WTC11 (cell line): ENCODE results near the gene CMTM4. TPM values are rescaled to one million over a fixed set of nuclear protein-coding genes. Genes with fewer than 3 reads are reported as not detected.
"Not testable (repeated sequence)": the region's sequence is repeated elsewhere in the genome, so short reads cannot be mapped to it uniquely, and the experiment has no call there.

ENCODE experiments used
- ATAC-seq: fragments of 200-7000 bp; cut with Tn5 transposase; 2 replicates; pipeline ENCODE4 v1.10.0; 2021; ENCODE audit warnings: mild to moderate bottlenecking, moderate library complexity
- CTCF ChIA-PET: fragments of 300-600 bp; sonication (Branson Sonifier 250); formaldehyde crosslinking; loops from one replicate; lab custom pipeline; 2021; ENCODE audit warnings: antibody characterized with exemption; lab: Charles Lee
- POLR2A ChIA-PET: fragments of 350-600 bp; sonication (Branson Sonifier 250); formaldehyde crosslinking; loops from one replicate; lab custom pipeline; 2021; ENCODE audit warnings: antibody characterized with exemption; lab: Charles Lee
- DNase-seq: peaks from one replicate; pipeline ENCODE4 v3.0.0; 2021; ENCODE audit warnings: low spot score
- H3K27ac Mint-ChIP-seq: 2 replicates; pipeline ENCODE4 v1.8.0; 2021; ENCODE audit warnings: mixed read lengths
- H3K27me3 Mint-ChIP-seq: 2 replicates; pipeline ENCODE4 v1.8.0; 2021; ENCODE audit warnings: low read depth, mild to moderate bottlenecking, moderate library complexity, mixed read lengths
- H3K36me3 Mint-ChIP-seq: 2 replicates; pipeline ENCODE4 v1.8.0; 2021; ENCODE audit warnings: mixed read lengths
- H3K4me1 Mint-ChIP-seq: 2 replicates; pipeline ENCODE4 v1.8.0; 2022; ENCODE audit warnings: mixed read lengths
- H3K4me3 Mint-ChIP-seq: 2 replicates; pipeline ENCODE4 v1.8.0; 2021; ENCODE audit warnings: mild to moderate bottlenecking, moderate library complexity, mixed read lengths
- H3K9me3 Mint-ChIP-seq: 2 replicates; pipeline ENCODE4 v1.8.0; 2021; ENCODE audit warnings: mixed read lengths
- GTF2I ChIP-seq: fragments of 250-450 bp; sonication (Bioruptor Pico); conservative IDR thresholded peaks from 2 replicates; pipeline ENCODE4 v1.4.0; 2021; ENCODE audit warnings: mild to moderate bottlenecking
- JUN ChIP-seq: sonication (generic); formaldehyde crosslinking; IDR thresholded peaks from 2 replicates; pipeline ENCODE4 v1.8.0; 2023; ENCODE audit warnings: mild to moderate bottlenecking, missing genetic modification reagents
- SP1 ChIP-seq: sonication (generic); formaldehyde crosslinking; conservative IDR thresholded peaks from 2 replicates; pipeline ENCODE4 v1.8.1; 2022; ENCODE audit warnings: missing genetic modification reagents
- ZNF263 ChIP-seq: sonication (generic); formaldehyde crosslinking; IDR thresholded peaks from 2 replicates; pipeline ENCODE4 v1.8.1; 2022; ENCODE audit warnings: low read depth, mild to moderate bottlenecking, moderate library complexity, missing genetic modification reagents
- total RNA-seq: library from RNA; stranded (reverse); gene quantifications from 3 replicates; pipeline ENCODE4 v1.2.3, GENCODE V29; 2021
- TF ChIP-seq, protein P1 (sequence below): sonication (generic); formaldehyde crosslinking; IDR thresholded peaks from 2 replicates; pipeline ENCODE4 v1.8.1; 2023; ENCODE audit warnings: mild to moderate bottlenecking, moderate library complexity, missing genetic modification reagents
- TF ChIP-seq, protein P2 (sequence below): sonication (generic); formaldehyde crosslinking; IDR thresholded peaks from 2 replicates; pipeline ENCODE4 v1.8.0; 2022; ENCODE audit warnings: mild to moderate bottlenecking, missing genetic modification reagents
- TF ChIP-seq, protein P3 (sequence below): fragments of 250-450 bp; sonication (Bioruptor Pico); IDR thresholded peaks from 2 replicates; pipeline ENCODE4 v1.9.0; 2021; ENCODE audit warnings: mild to moderate bottlenecking
- TF ChIP-seq, protein P4 (sequence below): fragments of 250-450 bp; sonication (Bioruptor Pico); IDR thresholded peaks from 2 replicates; pipeline ENCODE4 v1.9.0; 2021; ENCODE audit warnings: moderate library complexity, mild to moderate bottlenecking, inconsistent platforms, borderline replicate concordance
- TF ChIP-seq, protein P5 (sequence below): sonication (generic); formaldehyde crosslinking; IDR thresholded peaks from 2 replicates; pipeline ENCODE4 v1.8.0; 2022; ENCODE audit warnings: mild to moderate bottlenecking, missing genetic modification reagents

CMTM4 gene
- total RNA-seq, 1 experiment from 2014 or later: 56.2 TPM

DNA sequence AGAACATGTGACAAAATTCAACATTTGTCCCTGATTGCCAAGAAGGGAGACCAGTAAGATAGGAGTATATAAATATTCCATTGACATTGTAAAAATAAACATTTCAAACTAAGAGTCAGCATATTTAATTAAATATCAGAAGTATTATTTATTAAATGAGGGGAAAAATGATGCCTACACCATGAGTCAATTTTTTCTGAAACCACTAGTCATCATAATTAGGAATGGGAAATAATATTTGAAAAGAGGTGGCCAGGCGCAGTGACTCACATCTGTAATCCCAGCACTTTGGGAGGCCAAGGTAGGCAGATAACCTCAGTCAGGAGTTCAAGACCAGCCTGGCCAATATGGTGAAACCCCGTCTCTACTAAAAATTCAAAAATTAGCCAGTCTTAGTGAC, 128.2 kb downstream of the CMTM4 start (continued):
- TF ChIP-seq, protein P1, sequence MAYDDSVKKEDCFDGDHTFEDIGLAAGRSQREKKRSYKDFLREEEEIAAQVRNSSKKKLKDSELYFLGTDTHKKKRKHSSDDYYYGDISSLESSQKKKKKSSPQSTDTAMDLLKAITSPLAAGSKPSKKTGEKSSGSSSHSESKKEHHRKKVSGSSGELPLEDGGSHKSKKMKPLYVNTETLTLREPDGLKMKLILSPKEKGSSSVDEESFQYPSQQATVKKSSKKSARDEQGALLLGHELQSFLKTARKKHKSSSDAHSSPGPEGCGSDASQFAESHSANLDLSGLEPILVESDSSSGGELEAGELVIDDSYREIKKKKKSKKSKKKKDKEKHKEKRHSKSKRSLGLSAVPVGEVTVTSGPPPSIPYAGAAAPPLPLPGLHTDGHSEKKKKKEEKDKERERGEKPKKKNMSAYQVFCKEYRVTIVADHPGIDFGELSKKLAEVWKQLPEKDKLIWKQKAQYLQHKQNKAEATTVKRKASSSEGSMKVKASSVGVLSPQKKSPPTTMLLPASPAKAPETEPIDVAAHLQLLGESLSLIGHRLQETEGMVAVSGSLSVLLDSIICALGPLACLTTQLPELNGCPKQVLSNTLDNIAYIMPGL (CRISPR knock-in tag): no peak
- TF ChIP-seq, protein P2, sequence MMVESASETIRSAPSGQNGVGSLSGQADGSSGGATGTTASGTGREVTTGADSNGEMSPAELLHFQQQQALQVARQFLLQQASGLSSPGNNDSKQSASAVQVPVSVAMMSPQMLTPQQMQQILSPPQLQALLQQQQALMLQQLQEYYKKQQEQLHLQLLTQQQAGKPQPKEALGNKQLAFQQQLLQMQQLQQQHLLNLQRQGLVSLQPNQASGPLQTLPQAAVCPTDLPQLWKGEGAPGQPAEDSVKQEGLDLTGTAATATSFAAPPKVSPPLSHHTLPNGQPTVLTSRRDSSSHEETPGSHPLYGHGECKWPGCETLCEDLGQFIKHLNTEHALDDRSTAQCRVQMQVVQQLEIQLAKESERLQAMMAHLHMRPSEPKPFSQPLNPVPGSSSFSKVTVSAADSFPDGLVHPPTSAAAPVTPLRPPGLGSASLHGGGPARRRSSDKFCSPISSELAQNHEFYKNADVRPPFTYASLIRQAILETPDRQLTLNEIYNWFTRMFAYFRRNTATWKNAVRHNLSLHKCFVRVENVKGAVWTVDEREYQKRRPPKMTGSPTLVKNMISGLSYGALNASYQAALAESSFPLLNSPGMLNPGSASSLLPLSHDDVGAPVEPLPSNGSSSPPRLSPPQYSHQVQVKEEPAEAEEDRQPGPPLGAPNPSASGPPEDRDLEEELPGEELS (CRISPR knock-in tag): no peak

DNA sequence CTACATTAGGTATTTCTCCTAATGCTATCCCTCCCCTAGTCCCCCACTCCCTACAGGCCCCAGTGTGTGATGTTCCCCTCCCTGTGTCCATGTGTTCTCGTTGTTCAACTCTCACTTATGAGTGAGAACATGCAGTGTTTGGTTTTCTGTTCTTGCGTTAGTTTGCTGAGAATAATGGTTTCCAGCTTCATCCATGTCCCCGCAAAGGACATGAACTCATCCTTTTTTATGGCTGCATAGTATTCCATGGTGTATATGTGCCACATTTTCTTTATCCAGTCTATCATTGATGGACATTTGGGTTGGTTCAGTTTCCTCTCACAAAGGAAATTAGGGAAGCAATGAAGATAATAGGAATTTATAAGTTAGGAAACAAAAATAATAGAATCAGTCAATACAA, 129.3 kb downstream of the CMTM4 start:
- H3K4me1 Mint-ChIP-seq, ATAC-seq, H3K4me3 Mint-ChIP-seq: not testable (repeated sequence)

DNA sequence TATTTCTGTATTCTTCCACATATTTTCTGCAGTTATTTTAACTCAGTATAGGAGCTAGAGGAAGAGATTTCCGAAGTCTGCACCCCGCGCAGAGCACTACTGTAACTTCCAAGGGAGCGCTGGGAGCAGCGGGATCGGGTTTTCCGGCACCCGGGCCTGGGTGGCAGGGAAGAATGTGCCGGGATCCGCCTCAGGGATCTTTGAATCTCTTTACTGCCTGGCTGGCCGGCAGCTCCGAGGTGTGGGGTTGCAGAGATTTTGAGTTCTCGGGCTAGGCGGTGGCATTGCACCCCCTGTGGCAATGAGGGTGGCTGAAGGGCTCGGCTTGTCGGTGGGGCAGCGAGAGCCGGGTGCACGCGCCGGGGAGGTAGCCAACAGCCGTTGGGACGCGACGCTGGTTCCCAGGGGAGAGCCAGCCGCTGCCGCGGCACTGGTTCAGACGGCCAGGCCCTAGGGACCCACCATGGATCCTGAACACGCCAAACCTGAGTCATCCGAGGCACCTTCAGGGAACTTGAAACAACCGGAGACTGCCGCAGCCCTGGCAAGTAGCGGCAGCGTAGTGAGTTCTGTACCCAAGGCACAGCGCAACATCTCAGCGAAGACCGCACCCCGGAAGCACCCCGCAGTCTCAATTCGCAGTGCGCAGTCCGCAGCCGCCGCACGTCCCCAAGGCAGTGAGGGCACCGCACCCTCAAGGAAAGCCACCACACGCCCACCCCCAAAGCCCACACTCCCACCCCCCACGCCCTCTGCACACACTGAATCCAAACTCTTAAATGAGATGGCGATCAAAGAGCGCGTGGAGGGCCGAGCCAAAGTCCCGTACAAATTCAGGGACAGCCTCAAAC, 130.3 kb downstream of the CMTM4 start, which contains the start of gene CMTM1:
Gene CMTM1 (plus strand): TSS at position 389 of the 851 bp plus-strand sequence. CDS start 75 bp downstream, at position 464.
- Mint-ChIP-seq H3K27ac (no peak within 1 kb of the TSS), H3K36me3 (peaks cover 4% of the 10 kb centered on the region), H3K27me3 (no peaks in the 10 kb centered on the region), H3K4me3 (no peak within 1 kb of the TSS), H3K4me1 (no peaks in the 10 kb centered on the region), H3K9me3 (peaks cover 3% of the 10 kb centered on the region)
- DNase-seq (no peak), ATAC-seq (peak; percentile 52)
- TF ChIP-seq JUN (CRISPR knock-in tag) (no peak), GTF2I (CRISPR knock-in tag) (no peak), SP1 (CRISPR knock-in tag) (no peak), ZNF263 (no peak)
- TF ChIP-seq, protein P3, sequence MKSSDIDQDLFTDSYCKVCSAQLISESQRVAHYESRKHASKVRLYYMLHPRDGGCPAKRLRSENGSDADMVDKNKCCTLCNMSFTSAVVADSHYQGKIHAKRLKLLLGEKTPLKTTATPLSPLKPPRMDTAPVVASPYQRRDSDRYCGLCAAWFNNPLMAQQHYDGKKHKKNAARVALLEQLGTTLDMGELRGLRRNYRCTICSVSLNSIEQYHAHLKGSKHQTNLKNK: no peak
- TF ChIP-seq, protein P4, sequence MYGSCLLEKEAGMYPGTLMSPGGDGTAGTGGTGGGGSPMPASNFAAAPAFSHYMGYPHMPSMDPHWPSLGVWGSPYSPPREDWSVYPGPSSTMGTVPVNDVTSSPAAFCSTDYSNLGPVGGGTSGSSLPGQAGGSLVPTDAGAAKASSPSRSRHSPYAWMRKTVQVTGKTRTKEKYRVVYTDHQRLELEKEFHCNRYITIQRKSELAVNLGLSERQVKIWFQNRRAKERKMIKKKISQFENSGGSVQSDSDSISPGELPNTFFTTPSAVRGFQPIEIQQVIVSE (CRISPR knock-in tag): no peak
- TF ChIP-seq, protein P5, sequence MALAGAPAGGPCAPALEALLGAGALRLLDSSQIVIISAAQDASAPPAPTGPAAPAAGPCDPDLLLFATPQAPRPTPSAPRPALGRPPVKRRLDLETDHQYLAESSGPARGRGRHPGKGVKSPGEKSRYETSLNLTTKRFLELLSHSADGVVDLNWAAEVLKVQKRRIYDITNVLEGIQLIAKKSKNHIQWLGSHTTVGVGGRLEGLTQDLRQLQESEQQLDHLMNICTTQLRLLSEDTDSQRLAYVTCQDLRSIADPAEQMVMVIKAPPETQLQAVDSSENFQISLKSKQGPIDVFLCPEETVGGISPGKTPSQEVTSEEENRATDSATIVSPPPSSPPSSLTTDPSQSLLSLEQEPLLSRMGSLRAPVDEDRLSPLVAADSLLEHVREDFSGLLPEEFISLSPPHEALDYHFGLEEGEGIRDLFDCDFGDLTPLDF (CRISPR knock-in tag): no peak
- CTCF ChIA-PET: no interaction called here
- POLR2A ChIA-PET: interaction anchor here (0.6 kb wide), 1 partner anchor 33 kb away, joined by 3 read pairs; no protein-coding TSS in a partner anchor

More for the DNA sequence above, 129.3 kb downstream of the CMTM4 start:
- DNase-seq, H3K27me3 Mint-ChIP-seq, H3K36me3 Mint-ChIP-seq, CTCF ChIA-PET, H3K9me3 Mint-ChIP-seq, H3K27ac Mint-ChIP-seq, POLR2A ChIA-PET: not testable (repeated sequence)

Other genes starting within 250 kb of the CMTM4 start
- gene TK2, start 146.6 kb downstream of the CMTM4 start, total RNA-seq: 5.0 to 7.6 TPM (median 6.7 TPM) in 3 replicates
- gene CKLF, start 144.2 kb downstream of the CMTM4 start, total RNA-seq: 21.0 to 23.9 TPM (median 23.8 TPM) in 3 replicates
- gene CMTM1, start 130.3 kb downstream of the CMTM4 start, total RNA-seq: 1.6 to 3.5 TPM (median 2.5 TPM) in 3 replicates
- gene CMTM2, start 117.3 kb downstream of the CMTM4 start, total RNA-seq: not detected in 3 replicates
- 19.1 to 29.1 TPM (median 28.2 TPM) in 3 replicates for gene CMTM3, start 92.0 kb downstream of the CMTM4 start, total RNA-seq
- gene DYNC1LI2, start 54.9 kb upstream of the CMTM4 start, total RNA-seq: 82.7 to 89.8 TPM (median 89.7 TPM) in 3 replicates
- not detected in 3 replicates for gene TERB1, start 104.8 kb upstream of the CMTM4 start, total RNA-seq
- 103 to 129 TPM (median 107 TPM) in 3 replicates for gene NAE1, start 134.2 kb upstream of the CMTM4 start, total RNA-seq
- 1.4 to 2.2 TPM (median 1.6 TPM) in 3 replicates for gene CA7, start 147.7 kb upstream of the CMTM4 start, total RNA-seq
- 26.4 to 28.4 TPM (median 27.0 TPM) in 3 replicates for gene PDP2, start 183.8 kb upstream of the CMTM4 start, total RNA-seq
- not detected in 3 replicates for gene CDH16, start 222.1 kb upstream of the CMTM4 start, total RNA-seq
- 0.16 to 0.52 TPM (median 0.18 TPM) in 3 replicates for gene RRAD, start 228.8 kb upstream of the CMTM4 start, total RNA-seq
- 59.7 to 72.7 TPM (median 71.4 TPM) in 3 replicates for gene CIAO2B, start 237.7 kb upstream of the CMTM4 start, total RNA-seq
- gene CES2, start 238.8 kb upstream of the CMTM4 start, total RNA-seq: 21.6 to 29.7 TPM (median 23.2 TPM) in 3 replicates